CD4-positive, alpha-beta T cell (primary cell): ENCODE results near the gene DTNB. TPM values are rescaled to one million over a fixed set of nuclear protein-coding genes. Genes with fewer than 3 reads are reported as not detected.

Experiments used
- ATAC-seq: fragments of 200-7000 bp; cut with Tn5 transposase; one replicate; pipeline ENCODE4 v1.10.0; 2022; ENCODE audit warnings: mild to moderate bottlenecking; ENCODE audit not compliant: poor library complexity
- CTCF ChIA-PET: fragments of 350-600 bp; sonication (Branson Sonifier 250); formaldehyde crosslinking; loops from one replicate; lab custom pipeline; 2021; ENCODE audit warnings: antibody characterized with exemption, inconsistent platforms; lab: Charles Lee
- POLR2A ChIA-PET: fragments of 350-600 bp; sonication (Branson Sonifier 250); formaldehyde crosslinking; loops from one replicate; lab custom pipeline; 2021; ENCODE audit warnings: antibody characterized with exemption, inconsistent platforms; lab: Charles Lee
- DNase-seq, 14 experiments: peaks; one replicate each; pipeline ENCODE4 v3.0.0-alpha.2; 2013 to 2020; ENCODE audit warnings: mixed read lengths in 2 of 14
- H3K27ac ChIP-seq, 2 donors: one replicate each; pipeline versions ENCODE4 v1.5.1 to v1.7.0; 2013; ENCODE audit warnings: low read length in 2 of 2, low read depth in 1 of 2, mild to moderate bottlenecking in 1 of 2
- H3K27me3 ChIP-seq, 2 experiments: 1 replicate in 1 of 2; 2 replicates in 1 of 2; pipeline versions ENCODE4 v1.6.1 to v1.7.0; 2013; ENCODE audit warnings: low read length in 2 of 2, control low read depth in 1 of 2, mild to moderate bottlenecking in 1 of 2, moderate library complexity in 1 of 2; ENCODE audit not compliant: insufficient read depth in 2 of 2, control insufficient read depth in 1 of 2
- H3K36me3 ChIP-seq: one replicate; pipeline ENCODE4 v1.6.1; 2013; ENCODE audit warnings: low read length, control low read depth; ENCODE audit not compliant: insufficient read depth
- H3K4me1 ChIP-seq: one replicate; pipeline ENCODE4 v1.6.1; 2013; ENCODE audit warnings: low read length, control low read depth; ENCODE audit not compliant: insufficient read depth
- H3K4me3 ChIP-seq: one replicate; pipeline ENCODE4 v1.5.1; 2013; ENCODE audit warnings: mild to moderate bottlenecking, low read length, moderate library complexity
- H3K9me3 ChIP-seq, 2 experiments: 1 replicate in 1 of 2; 2 replicates in 1 of 2; pipeline versions ENCODE4 v1.6.1 to v1.7.0; 2013; ENCODE audit warnings: low read length in 2 of 2, mild to moderate bottlenecking in 2 of 2, control low read depth in 1 of 2, moderate library complexity in 1 of 2; ENCODE audit not compliant: control insufficient read depth in 1 of 2, insufficient read depth in 1 of 2
- H3K27ac Mint-ChIP-seq: one replicate; pipeline ENCODE4 v1.8.0; 2020; ENCODE audit warnings: mixed read lengths
- H3K27me3 Mint-ChIP-seq: one replicate; pipeline ENCODE4 v1.8.0; 2021; ENCODE audit warnings: mixed read lengths
- H3K36me3 Mint-ChIP-seq: one replicate; pipeline ENCODE4 v1.8.0; 2021; ENCODE audit warnings: low read depth, mixed read lengths
- H3K4me1 Mint-ChIP-seq: one replicate; pipeline ENCODE4 v1.8.0; 2021; ENCODE audit warnings: low read depth, mixed read lengths
- H3K4me3 Mint-ChIP-seq: one replicate; pipeline ENCODE4 v1.8.0; 2020; ENCODE audit warnings: mild to moderate bottlenecking, mixed read lengths
- H3K9me3 Mint-ChIP-seq: one replicate; pipeline ENCODE4 v1.8.0; 2020; ENCODE audit warnings: mixed read lengths
- intact Hi-C, 2 experiments: fragments of 100-400 bp; cut with DNase I in 1 of 2; cut with micrococcal nuclease in 1 of 2; formaldehyde crosslinking; loops; one replicate each; pipeline versions ENCODE4 v1.15.1 to v1.9.0; 2023 to 2025; cut with DNase I, micrococcal nuclease
- total RNA-seq, 174 experiments: library from RNA in 2 of 174; stranded (reverse) in 2 of 174; gene quantifications; one replicate each; pipeline ENCODE4 v1.2.3 and lab custom pipeline; 2021 to 2026
- TF ChIP-seq, protein P1 (sequence below): fragments of 200-600 bp; IDR thresholded peaks from one replicate; pipeline ENCODE4 v1.8.0; 2022; ENCODE audit warnings: antibody characterized with exemption, mild to moderate bottlenecking

DTNB gene
- total RNA-seq, 2 experiments from 2014 or later, result 30.1 to 33.6 TPM

GRCh38 chr2:25358836-25359235, 314.5 kb downstream of the DTNB start:
- Histone ChIP-seq H3K4me1 (peaks cover 20% of the 10 kb centered on the region), H3K4me3 (no peak overlapping the region), H3K36me3 (no peaks in the 10 kb centered on the region), H3K27ac (no peak overlapping the region), H3K9me3 (no peaks in the 10 kb centered on the region), H3K27me3 (no peaks in the 10 kb centered on the region)
- CTCF ChIA-PET, result no interaction called here
- Mint-ChIP-seq H3K27ac (no peak overlapping the region), H3K4me3 (no peak overlapping the region), H3K27me3 (no peaks in the 10 kb centered on the region), H3K36me3 (no peaks in the 10 kb centered on the region), H3K9me3 (no peaks in the 10 kb centered on the region), H3K4me1 (peaks cover 13% of the 10 kb centered on the region)
- ATAC-seq, result no peak
- no peak for DNase-seq
- TF ChIP-seq, protein P1, sequence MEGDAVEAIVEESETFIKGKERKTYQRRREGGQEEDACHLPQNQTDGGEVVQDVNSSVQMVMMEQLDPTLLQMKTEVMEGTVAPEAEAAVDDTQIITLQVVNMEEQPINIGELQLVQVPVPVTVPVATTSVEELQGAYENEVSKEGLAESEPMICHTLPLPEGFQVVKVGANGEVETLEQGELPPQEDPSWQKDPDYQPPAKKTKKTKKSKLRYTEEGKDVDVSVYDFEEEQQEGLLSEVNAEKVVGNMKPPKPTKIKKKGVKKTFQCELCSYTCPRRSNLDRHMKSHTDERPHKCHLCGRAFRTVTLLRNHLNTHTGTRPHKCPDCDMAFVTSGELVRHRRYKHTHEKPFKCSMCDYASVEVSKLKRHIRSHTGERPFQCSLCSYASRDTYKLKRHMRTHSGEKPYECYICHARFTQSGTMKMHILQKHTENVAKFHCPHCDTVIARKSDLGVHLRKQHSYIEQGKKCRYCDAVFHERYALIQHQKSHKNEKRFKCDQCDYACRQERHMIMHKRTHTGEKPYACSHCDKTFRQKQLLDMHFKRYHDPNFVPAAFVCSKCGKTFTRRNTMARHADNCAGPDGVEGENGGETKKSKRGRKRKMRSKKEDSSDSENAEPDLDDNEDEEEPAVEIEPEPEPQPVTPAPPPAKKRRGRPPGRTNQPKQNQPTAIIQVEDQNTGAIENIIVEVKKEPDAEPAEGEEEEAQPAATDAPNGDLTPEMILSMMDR, result no peak
- intact Hi-C loops, result no loop called here
- POLR2A ChIA-PET, result no interaction called here

DNA sequence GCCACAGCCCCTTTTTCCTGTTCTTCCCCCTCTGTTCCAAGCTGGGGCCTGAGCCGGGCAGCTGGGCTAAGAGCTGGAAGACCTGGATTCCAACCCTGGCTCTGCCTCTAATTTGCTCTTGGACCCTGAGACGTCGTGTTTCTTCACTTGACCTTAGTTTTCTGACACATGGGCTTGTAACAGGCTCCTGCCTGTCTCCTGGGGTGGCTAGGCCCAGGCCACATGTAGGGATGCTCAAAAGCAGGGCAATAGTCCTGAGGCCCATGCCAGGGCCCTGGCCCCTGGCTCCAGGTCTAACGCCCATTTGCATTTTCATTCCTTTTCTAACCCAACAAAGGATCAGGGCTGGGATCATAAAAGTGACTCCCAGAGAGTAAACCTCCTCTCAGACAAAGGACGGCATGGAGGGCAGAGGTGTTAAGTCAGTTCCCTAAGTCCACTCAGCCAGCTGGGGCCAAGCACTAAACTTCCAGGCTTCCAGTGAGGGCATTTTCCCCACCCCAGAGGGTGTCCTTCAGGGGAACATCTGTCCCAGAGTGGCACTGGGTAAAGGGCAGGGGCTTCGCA, 315.0 kb downstream of the DTNB start:
- no peak overlapping the region for H3K27ac ChIP-seq
- H3K4me1 Mint-ChIP-seq, result peaks cover 13% of the 10 kb centered on the region
- DNase-seq, result no peak
- no peaks in the 10 kb centered on the region for H3K27me3 ChIP-seq
- ATAC-seq, result no peak
- TF ChIP-seq, protein P1, result no peak
- H3K9me3 ChIP-seq, result no peaks in the 10 kb centered on the region
- no peaks in the 10 kb centered on the region for H3K36me3 Mint-ChIP-seq
- no peaks in the 10 kb centered on the region for H3K27me3 Mint-ChIP-seq
- intact Hi-C loops, result no loop called here
- no peak overlapping the region for H3K27ac Mint-ChIP-seq
- no peak overlapping the region for H3K4me3 ChIP-seq
- POLR2A ChIA-PET, result no interaction called here
- CTCF ChIA-PET, result interaction anchor here (1.2 kb wide), 1 partner anchor 11 kb away, joined by 4 read pairs; no protein-coding TSS in a partner anchor
- H3K4me3 Mint-ChIP-seq, result no peak overlapping the region
- H3K36me3 ChIP-seq, result no peaks in the 10 kb centered on the region
- H3K9me3 Mint-ChIP-seq, result no peaks in the 10 kb centered on the region
- peaks cover 15% of the 10 kb centered on the region for H3K4me1 ChIP-seq

DNA sequence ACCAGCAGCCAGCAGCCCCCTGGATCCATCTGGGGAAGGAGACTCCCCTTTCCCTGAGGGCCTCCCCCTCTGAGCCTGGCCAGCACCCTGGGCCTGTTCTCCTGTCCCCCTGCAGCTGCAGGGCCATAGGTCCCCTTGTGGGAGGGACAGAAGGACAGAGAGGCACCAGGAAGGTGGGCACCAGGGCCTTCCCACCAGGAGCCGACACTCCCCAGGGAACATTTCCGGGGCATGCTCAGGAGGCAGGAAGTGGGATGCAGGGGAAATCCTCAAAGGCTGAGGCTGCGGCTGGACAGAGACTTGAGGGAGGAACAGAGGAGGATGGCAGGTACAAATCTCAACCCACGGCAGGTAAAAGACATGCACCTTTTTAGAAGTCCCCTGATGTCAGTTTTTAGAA, 317.3 kb downstream of the DTNB start:
- H3K4me1 ChIP-seq, result no peaks in the 10 kb centered on the region
- CTCF ChIA-PET, result no interaction called here
- POLR2A ChIA-PET, result no interaction called here
- H3K27ac Mint-ChIP-seq, result no peak overlapping the region
- no peaks in the 10 kb centered on the region for H3K9me3 ChIP-seq
- intact Hi-C loops, result no loop called here
- H3K4me3 ChIP-seq, result no peak overlapping the region
- H3K36me3 Mint-ChIP-seq, result no peaks in the 10 kb centered on the region
- H3K27ac ChIP-seq, result no peak overlapping the region
- H3K36me3 ChIP-seq, result no peaks in the 10 kb centered on the region
- DNase-seq, result no peak
- no peak for ATAC-seq
- no peaks in the 10 kb centered on the region for H3K4me1 Mint-ChIP-seq
- no peaks in the 10 kb centered on the region for H3K9me3 Mint-ChIP-seq
- H3K27me3 Mint-ChIP-seq, result peaks cover 6% of the 10 kb centered on the region
- TF ChIP-seq, protein P1, result no peak
- H3K27me3 ChIP-seq, result no peaks in the 10 kb centered on the region
- no peak overlapping the region for H3K4me3 Mint-ChIP-seq
